ENCODE results near the gene RP9.

Gene RP9, protein sequence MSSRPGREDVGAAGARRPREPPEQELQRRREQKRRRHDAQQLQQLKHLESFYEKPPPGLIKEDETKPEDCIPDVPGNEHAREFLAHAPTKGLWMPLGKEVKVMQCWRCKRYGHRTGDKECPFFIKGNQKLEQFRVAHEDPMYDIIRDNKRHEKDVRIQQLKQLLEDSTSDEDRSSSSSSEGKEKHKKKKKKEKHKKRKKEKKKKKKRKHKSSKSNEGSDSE

DNA sequence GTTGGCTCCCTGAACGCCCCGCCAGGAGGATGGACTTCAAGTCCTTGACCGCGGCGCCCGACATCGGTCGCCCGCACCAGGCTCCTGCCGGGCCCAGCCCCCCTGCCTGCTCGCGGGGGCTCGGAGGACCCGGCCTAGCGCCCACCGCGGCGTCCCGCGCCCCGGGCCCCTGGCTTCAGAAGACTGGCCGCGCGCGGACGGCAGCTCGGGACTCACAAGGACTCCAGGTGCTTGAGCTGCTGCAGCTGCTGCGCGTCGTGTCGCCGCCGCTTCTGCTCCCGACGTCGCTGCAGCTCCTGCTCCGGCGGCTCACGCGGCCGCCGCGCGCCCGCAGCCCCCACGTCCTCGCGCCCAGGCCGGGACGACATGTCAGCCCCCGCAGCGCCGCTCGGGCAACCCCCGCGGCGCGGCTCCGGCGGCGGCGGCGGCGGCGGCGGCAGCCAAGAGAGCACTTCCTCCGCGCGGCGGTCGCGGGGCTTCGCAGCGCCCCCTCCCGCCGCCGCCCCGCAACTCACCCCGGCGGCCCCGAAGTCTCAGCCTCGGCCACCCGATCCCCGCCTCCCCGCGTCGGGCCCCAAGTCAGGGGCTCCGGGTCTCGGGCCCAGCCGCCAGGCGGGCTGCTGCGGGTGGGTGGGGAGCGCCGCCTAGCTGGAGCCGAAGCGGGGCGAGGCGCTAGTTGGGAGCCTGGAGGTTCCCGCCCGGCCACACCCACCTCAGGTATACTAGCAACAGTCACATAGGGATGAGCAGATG lies at the start of gene RP9:
Gene RP9 (minus strand): TSS at position 400 of the 753 bp plus-strand sequence. CDS start 32 bp downstream, at position 368.
- peak; percentile 31 to 62 for DNase-seq

DNA sequence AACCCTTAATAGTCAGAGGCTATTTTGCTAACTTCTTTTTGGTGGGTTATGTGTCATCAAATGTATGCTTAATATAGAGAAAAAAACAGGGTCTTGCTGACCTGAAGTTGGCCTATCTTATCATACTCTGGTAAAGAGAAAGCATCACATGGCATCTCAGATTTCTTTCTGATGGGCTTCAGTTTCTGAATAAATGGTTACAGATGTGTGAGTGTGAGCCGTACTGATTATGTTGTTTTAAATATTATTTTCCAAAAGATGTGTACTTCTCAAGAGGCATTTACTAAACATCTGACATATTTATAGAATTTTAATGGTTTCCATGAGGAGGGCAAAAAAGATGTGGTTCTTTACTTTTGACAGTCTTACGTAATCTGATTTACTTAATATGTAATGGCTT lies 48.6 kb upstream of the RP9 start:
- DNase-seq: no peak

- DNase-seq: no peak
Observed at GRCh38 chr7:33157311-33157710, 48.1 kb upstream of the RP9 start.

- DNase-seq: no peak
Observed at GRCh38 chr7:33156441-33156840, 47.2 kb upstream of the RP9 start.

DNA sequence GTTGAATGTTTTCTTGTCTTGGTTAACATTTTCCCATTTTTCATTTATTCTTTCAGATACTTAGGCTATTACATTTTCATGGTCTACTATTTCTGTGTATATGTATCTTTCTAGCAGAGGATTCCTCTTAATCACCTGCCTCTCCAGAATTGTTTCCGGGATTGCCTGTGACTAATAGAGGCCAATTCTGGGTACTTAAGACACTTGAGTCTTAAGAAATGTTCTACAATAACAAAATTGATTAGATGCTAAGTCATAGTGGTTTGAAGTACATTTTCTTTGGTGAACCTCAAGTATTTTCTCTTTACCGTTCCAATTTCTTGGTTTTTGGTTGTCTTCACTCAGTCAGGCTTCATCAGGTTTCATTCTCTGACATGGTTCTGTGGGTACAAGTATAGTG lies 46.6 kb upstream of the RP9 start:
- no peak for DNase-seq

- DNase-seq: no peak
Observed at GRCh38 chr7:33152087-33152486, 42.9 kb upstream of the RP9 start.

GRCh38 chr7:33145156-33145555 lies 36.0 kb upstream of the RP9 start:
- no peak for DNase-seq

- no peak for DNase-seq
Observed at GRCh38 chr7:33143996-33144718, 35.0 kb upstream of the RP9 start.

- DNase-seq: no peak
Observed at GRCh38 chr7:33142585-33142984, 33.4 kb upstream of the RP9 start.

DNA sequence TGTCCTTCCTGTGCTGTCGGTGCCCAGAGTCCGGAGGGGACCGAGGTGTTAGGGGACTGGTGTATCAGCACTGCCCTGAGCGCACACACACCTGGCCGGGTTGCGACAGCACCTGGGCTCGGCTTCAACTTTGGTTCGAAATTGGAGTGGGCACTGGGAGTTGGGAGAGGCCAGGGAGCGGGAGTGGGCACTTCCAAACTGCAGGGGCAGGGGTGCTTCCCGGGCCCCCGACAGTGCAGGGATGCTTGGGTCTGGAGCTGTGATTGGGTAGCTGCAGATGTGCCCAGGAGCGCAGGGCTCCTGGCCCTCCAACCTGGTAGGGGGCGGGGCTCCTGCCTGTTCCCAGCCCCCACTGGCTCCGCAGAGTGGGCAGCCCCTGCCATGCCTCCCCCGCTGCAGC lies 27.9 kb upstream of the RP9 start:
- no peak for DNase-seq

GRCh38 chr7:33130184-33130583 lies 21.0 kb upstream of the RP9 start:
- no peak for DNase-seq

GRCh38 chr7:33129806-33130153 lies 20.6 kb upstream of the RP9 start:
- DNase-seq: no peak

GRCh38 chr7:33128990-33129805 lies 20.0 kb upstream of the RP9 start, which contains the start of gene BBS9:
Gene BBS9 (plus strand): TSS chr7:33129564. CDS start chr7:33146253, 16,689 bp downstream.
- DNase-seq: peak; percentile 82 to 99

GRCh38 chr7:33128631-33128989 lies 19.4 kb upstream of the RP9 start:
- no peak for DNase-seq

GRCh38 chr7:33127085-33127484 lies 17.9 kb upstream of the RP9 start:
- DNase-seq: no peak

DNA sequence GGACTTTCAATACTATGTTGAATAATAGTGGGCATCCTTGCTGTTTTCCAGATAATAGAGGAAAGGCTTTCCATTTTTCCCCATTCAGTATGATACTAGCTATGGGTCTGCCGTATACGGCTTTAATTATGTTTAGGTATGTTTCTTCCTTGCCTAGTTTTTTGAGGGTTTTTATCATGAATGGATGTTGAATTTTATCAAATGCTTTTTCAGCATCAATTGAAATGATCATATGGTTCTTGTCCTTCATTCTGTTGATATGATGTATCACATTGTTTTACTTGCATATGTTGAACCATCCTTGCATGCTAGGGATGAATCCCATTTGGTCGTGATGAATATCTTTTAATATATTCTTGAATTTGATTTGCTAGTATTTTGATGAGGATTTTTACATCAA lies 9.2 kb upstream of the RP9 start:
- no peak for DNase-seq

DNA sequence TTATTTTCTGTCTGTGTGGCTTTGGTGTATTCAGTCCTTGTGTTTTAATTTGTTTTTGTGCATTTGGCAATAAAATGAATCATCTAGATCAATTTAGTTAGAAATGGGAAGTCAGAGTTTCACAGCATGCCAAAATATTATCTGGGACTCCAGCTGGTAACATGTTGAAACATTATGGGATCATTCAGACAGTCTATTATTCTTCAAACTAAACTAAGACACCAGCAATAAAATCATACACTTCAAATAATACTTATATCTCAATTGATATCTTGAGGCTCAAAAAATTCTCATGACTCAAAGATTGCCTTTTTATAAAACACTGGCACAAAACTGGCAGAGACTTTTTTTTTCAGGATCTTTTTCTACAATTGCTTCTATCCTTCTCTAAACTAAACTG lies 5.8 kb upstream of the RP9 start:
- DNase-seq: no peak

DNA sequence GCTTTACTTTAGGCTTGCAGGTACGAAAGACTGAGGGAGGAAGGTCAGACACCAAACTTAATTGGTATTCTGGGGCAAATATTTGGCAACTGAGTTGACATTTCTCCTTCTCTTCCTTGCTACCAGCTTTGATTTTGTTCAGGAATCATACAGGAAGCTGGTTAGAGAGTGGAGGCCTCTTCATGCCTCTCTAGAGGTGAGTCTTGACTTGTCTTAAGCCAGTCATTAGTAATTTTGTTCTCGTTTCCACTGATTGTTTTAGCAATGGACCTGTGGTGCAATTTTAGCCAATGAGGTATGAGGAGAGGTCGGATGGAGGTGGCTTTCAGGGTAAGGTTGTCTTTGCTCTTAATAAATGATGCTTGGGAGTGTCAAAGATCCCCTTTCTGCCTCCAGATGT lies 2.4 kb upstream of the RP9 start:
- DNase-seq: no peak

GRCh38 chr7:33109758-33110238 lies 594 bp upstream of the RP9 start:
- DNase-seq: no peak

DNA sequence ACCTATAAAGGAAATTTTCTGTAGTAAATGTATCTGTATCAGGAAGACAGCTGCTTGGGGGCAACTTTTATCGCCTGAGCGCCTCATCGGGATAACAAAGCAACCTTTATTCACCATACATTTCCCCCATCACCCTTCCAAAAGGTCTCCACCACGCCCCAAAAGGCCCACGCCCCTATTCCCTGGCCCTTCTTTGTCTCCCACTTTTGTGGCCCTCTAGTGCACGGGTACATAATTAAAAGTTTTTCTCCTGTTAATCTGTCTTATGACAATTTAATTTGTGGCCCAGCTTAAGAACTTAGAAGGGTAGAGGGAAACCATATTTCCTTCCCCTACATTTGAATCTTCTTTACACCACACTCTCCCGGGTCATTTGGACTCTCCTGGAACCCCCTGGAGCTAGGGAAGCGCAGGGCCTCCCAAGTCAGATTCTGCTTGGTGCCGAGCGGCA lies 625 bp downstream of the RP9 start:
- DNase-seq: no peak

DNA sequence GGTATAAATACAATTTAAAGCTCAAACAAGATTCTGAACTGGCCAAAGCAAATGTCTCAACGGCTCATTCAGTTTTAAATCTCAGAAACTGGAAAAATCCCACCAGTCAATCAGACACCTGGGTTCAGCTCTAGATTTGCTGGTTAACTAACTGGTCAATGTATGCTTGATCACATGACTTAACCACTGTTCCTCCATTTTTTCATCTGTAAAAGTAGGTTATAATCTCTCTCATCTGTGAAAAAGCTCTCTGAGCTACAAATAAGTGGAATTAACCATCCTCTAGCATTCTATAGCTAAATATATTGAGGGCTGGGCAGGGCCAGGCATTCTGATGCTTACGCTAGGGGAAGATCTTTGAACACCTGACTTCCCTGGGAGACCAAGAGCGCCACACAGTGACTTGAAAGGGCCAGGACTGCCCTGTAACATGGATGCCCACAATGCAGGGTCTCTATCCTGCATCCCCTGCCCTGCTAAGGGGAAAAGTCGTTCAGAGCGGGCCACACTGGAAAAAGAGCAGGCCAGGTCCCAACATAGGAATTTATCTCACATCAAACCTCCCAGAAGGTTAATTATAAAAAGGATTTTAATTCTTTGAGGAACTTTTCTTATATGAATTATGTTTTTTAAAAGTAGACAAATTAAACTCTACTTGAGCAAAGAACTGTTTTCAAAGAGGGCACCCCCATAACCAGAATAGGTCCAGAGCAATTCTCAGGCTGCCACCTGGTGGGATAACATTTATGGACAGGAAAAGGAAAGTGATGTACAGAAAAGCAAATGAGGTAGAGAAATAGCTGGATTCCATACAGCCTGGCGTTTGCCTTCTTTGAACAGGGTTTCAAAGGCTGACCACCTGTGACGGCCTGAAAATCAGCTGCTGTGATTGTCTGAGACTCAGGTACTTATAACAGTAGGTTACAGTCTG lies 1.8 kb downstream of the RP9 start:
- DNase-seq: no peak

DNA sequence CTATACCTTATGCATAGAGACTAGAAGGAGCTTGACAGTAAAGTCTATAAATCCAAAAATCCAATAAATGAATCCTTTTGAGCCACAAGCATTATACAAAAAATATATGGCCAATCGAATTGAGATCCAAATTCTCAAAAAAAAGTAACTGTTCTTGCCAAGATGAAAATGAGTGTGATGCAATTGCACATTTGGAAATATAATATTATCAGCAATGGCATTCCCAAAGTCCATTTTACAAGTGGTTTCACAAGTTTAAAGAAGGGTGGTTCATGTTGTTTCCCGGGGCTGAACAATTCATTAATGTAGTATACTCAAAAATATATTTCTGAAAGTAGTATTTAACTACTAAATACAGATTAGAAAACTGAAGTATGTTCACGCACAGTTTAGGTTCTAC lies 7.3 kb downstream of the RP9 start:
- no peak for DNase-seq
